Neural cell (in vitro differentiated cells): ENCODE data around the gene PARK7. TPM values are rescaled to one million over a fixed set of nuclear protein-coding genes. Genes with fewer than 3 reads are reported as not detected.

Experiments
- H2AFZ ChIP-seq: fragments of 200-600, 300-800 bp; sonication (generic), shearing (Covaris generic); 2 replicates; pipeline ENCODE4 v1.6.0; 2014; ENCODE audit warnings: low read depth, mild to moderate bottlenecking, antibody characterized with exemption, low read length, moderate library complexity
- H3F3A ChIP-seq: fragments of 200-600 bp; shearing (Covaris generic); 2 replicates; pipeline ENCODE4 v1.6.1; 2016; ENCODE audit warnings: mild to moderate bottlenecking, moderate library complexity, mixed read lengths, antibody characterized with exemption, low read length; ENCODE audit not compliant: insufficient read depth, poor library complexity, severe bottlenecking
- H3K27ac ChIP-seq: fragments of 200-600, 300-800 bp; sonication (generic), shearing (Covaris generic); 2 replicates; pipeline ENCODE4 v1.5.1; 2014; ENCODE audit warnings: mild to moderate bottlenecking, low read length, moderate library complexity
- H3K27me3 ChIP-seq: fragments of 300-800, 200-600 bp; sonication (generic), shearing (Covaris generic); 2 replicates; pipeline ENCODE4 v1.6.0; 2014; ENCODE audit warnings: mild to moderate bottlenecking, low read depth, low read length, moderate library complexity; ENCODE audit not compliant: insufficient read depth
- H3K36me3 ChIP-seq: fragments of 300-800, 200-600 bp; sonication (generic), shearing (Covaris generic); 2 replicates; pipeline ENCODE4 v1.5.1; 2014; ENCODE audit warnings: mild to moderate bottlenecking, antibody characterized with exemption, low read length, moderate library complexity; ENCODE audit not compliant: insufficient read depth
- H3K4me2 ChIP-seq: fragments of 300-800, 200-600 bp; sonication (generic), shearing (Covaris generic); 2 replicates; pipeline ENCODE4 v1.6.0; 2014; ENCODE audit warnings: mild to moderate bottlenecking, low read length
- H3K4me3 ChIP-seq: fragments of 300-800, 200-600 bp; sonication (generic), shearing (Covaris generic); 2 replicates; pipeline ENCODE4 v1.5.1; 2014; ENCODE audit warnings: mild to moderate bottlenecking, low read length, moderate library complexity
- H3K79me2 ChIP-seq: fragments of 200-600 bp; shearing (Covaris generic); replicated peaks from 2 replicates; pipeline ENCODE4 v1.6.0; 2014; ENCODE audit warnings: mild to moderate bottlenecking, low read length, moderate library complexity; ENCODE audit not compliant: insufficient read depth
- H3K9ac ChIP-seq: fragments of 300-800, 200-600 bp; sonication (generic), shearing (Covaris generic); 2 replicates; pipeline ENCODE4 v1.6.1; 2016; ENCODE audit warnings: mild to moderate bottlenecking, low read length, mixed read lengths
- H3K9me2 ChIP-seq: fragments of 200-600 bp; shearing (Covaris generic); 2 replicates; pipeline ENCODE4 v1.6.1; 2016; ENCODE audit warnings: mild to moderate bottlenecking, low read length, mixed read lengths; ENCODE audit not compliant: insufficient read depth
- H3K9me3 ChIP-seq: fragments of 200-600, 300-800 bp; sonication (generic), shearing (Covaris generic); 2 replicates; pipeline ENCODE4 v1.6.1; 2016; ENCODE audit warnings: mild to moderate bottlenecking, mixed run types, low read length, moderate library complexity, mixed read lengths
- H4K20me1 ChIP-seq: fragments of 200-600 bp; shearing (Covaris generic); 2 replicates; pipeline ENCODE4 v1.6.1; 2016; ENCODE audit warnings: mild to moderate bottlenecking, mixed run types; ENCODE audit not compliant: insufficient read depth
- CTCF ChIP-seq: fragments of 450-650 bp; IDR thresholded peaks from 2 replicates; pipeline ENCODE4 v1.5.1; 2014; ENCODE audit warnings: antibody characterized with exemption, mild to moderate bottlenecking, moderate library complexity; ENCODE audit not compliant: poor library complexity, severe bottlenecking
- EP300 ChIP-seq: fragments of 450-650 bp; conservative IDR thresholded peaks from 2 replicates; pipeline ENCODE4 v1.6.1; 2014; ENCODE audit warnings: antibody characterized with exemption, mild to moderate bottlenecking, moderate library complexity; ENCODE audit not compliant: poor library complexity, severe bottlenecking
- EZH2 ChIP-seq: fragments of 200-600, 300-800 bp; shearing (Covaris generic), sonication (generic); IDR thresholded peaks from 2 replicates; pipeline ENCODE4 v1.6.1; 2014; ENCODE audit warnings: antibody characterized with exemption, low read length, borderline replicate concordance, mild to moderate bottlenecking; ENCODE audit not compliant: insufficient read depth, poor library complexity, severe bottlenecking
- MXI1 ChIP-seq: fragments of 450-650 bp; conservative IDR thresholded peaks from 2 replicates; pipeline ENCODE4 v1.6.1; 2014; ENCODE audit warnings: antibody characterized with exemption, mild to moderate bottlenecking; ENCODE audit not compliant: poor library complexity, severe bottlenecking
- POLR2AphosphoS5 ChIP-seq: IDR thresholded peaks from 2 replicates; pipeline ENCODE4 v1.6.1; 2012
- RAD21 ChIP-seq: fragments of 450-650 bp; conservative IDR thresholded peaks from 2 replicates; pipeline ENCODE4 v1.6.1; 2014; ENCODE audit warnings: antibody characterized with exemption, mild to moderate bottlenecking, moderate library complexity
- REST ChIP-seq: IDR thresholded peaks from 2 replicates; pipeline ENCODE4 v1.6.1; 2012; ENCODE audit warnings: borderline replicate concordance
- SMC3 ChIP-seq: fragments of 450-650 bp; conservative IDR thresholded peaks from 2 replicates; pipeline ENCODE4 v1.6.1; 2014; ENCODE audit warnings: antibody characterized with exemption, mild to moderate bottlenecking, moderate library complexity; ENCODE audit not compliant: poor library complexity
- TAF1 ChIP-seq: IDR thresholded peaks from 2 replicates; pipeline ENCODE4 v1.6.1; 2012; ENCODE audit warnings: low read depth
- polyA plus RNA-seq: library from polyadenylated mRNA; depleted of rRNA; stranded (reverse); fragments of >200 nt; gene quantifications from 2 replicates; pipeline ENCODE4 v1.2.3, GENCODE V29; 2014

PARK7 gene
- polyA plus RNA-seq, 1 donor from 2014 or later, result 378 TPM

GRCh38 chr1:8016895-8017241 lies 55.4 kb downstream of the PARK7 start:
- Histone ChIP-seq H3K9ac (no peak overlapping the region), H3K9me3 (no peaks in the 10 kb centered on the region), H3F3A (peaks cover 3% of the 10 kb centered on the region), H3K79me2 (peaks cover 53% of the 10 kb centered on the region), H3K4me2 (peak overlapping the region; percentile 32), H3K9me2 (no peaks in the 10 kb centered on the region), H2AFZ (no peak overlapping the region), H4K20me1 (no peaks in the 10 kb centered on the region), H3K27me3 (no peaks in the 10 kb centered on the region), H3K36me3 (no peaks in the 10 kb centered on the region), H3K27ac (no peak overlapping the region), H3K4me3 (no peak overlapping the region)
- TF ChIP-seq POLR2AphosphoS5 (no peak), TAF1 (no peak), MXI1 (no peak), RAD21 (no peak), EZH2 (no peak), EP300 (no peak), CTCF (no peak), SMC3 (no peak), REST (no peak)

GRCh38 chr1:8017495-8018197 lies 56.1 kb downstream of the PARK7 start:
- peak overlapping the region; percentile 4 for H3K9ac ChIP-seq

More at GRCh38 chr1:8017495-8018197, 56.1 kb downstream of the PARK7 start:
- Histone ChIP-seq H3F3A (peaks cover 3% of the 10 kb centered on the region), H3K9me3 (no peaks in the 10 kb centered on the region), H3K36me3 (no peaks in the 10 kb centered on the region), H3K4me2 (peak overlapping the region; percentile 32), H4K20me1 (no peaks in the 10 kb centered on the region), H3K9me2 (no peaks in the 10 kb centered on the region), H2AFZ (no peak overlapping the region), H3K27ac (no peak overlapping the region), H3K27me3 (no peaks in the 10 kb centered on the region), H3K79me2 (peaks cover 55% of the 10 kb centered on the region), H3K4me3 (peak overlapping the region; percentile 16)
- TF ChIP-seq MXI1, result no peak
- no peak for TF ChIP-seq EP300
- no peak for TF ChIP-seq EZH2
- no peak for TF ChIP-seq REST
